Gastroesophageal sphincter (tissue), 3 donors: Measurements from ENCODE around the gene IMMT.

ENCODE experiments used
- CTCF ChIP-seq, 4 experiments: fragments of 200-600 bp in 2 of 4; fragments of 450-650 bp in 2 of 4; sonication (generic) in 1 of 4; IDR thresholded peaks; one replicate each; pipeline ENCODE4 v1.5.1; 2017 to 2019; ENCODE audit warnings: antibody characterized with exemption in 4 of 4, mild to moderate bottlenecking in 2 of 4, moderate library complexity in 2 of 4
- POLR2A ChIP-seq, 2 donors: fragments of 450-650 bp; IDR thresholded peaks; one replicate each; pipeline ENCODE4 v1.6.1; 2017; ENCODE audit warnings: antibody characterized with exemption in 2 of 2, mild to moderate bottlenecking in 2 of 2, moderate library complexity in 1 of 2
- POLR2AphosphoS5 ChIP-seq: sonication (generic); formaldehyde crosslinking; IDR thresholded peaks from one replicate; pipeline ENCODE4 v1.6.1; 2017; ENCODE audit warnings: antibody characterized with exemption

- no peak for TF ChIP-seq CTCF (IDR thresholded peaks at IDR 0.05)
- TF ChIP-seq POLR2AphosphoS5, result no peak
- no peak for TF ChIP-seq POLR2A (IDR thresholded peaks at IDR 0.05)
Measured at GRCh38 chr2:86174445-86174844, 20.8 kb downstream of the IMMT start.
